GM13977 (cell line): ENCODE measurements around the gene EIF4A3.
A peak's percentile ranks its signal among the peaks of the same experiment; 100 is the strongest.

Source experiments
- DNase-seq: peaks from one replicate; pipeline ENCODE4 v3.0.0; 2012; ENCODE audit warnings: low spot score
- CTCF ChIP-seq: IDR thresholded peaks from 2 replicates; pipeline ENCODE4 v1.5.1; 2012; ENCODE audit warnings: mild to moderate bottlenecking, control low read depth; ENCODE audit not compliant: insufficient read depth; ENCODE audit errors: extremely low read depth, missing control alignments
- in situ Hi-C: fragments of 300-500 bp; cut with MboI; formaldehyde crosslinking; loops from one replicate; pipeline ENCODE4 v1.12.0; 2022; ENCODE audit warnings: low sequenced_read_pairs, low pct_unique_long_range_greater_than_20kb, mixed read lengths, inconsistent platforms; ENCODE audit not compliant: unreplicated experiment

EIF4A3 gene

GRCh38 chr17:80147035-80147822, at the start of gene EIF4A3:
Gene EIF4A3, minus strand, starts transcription at chr17:80147128. Its CDS starts 167 bp downstream, at chr17:80146961.
- peak; percentile 28 for TF ChIP-seq CTCF
- in situ Hi-C loops, result no loop called here
- peak; percentile 100 for DNase-seq

GRCh38 chr17:80196652-80197051, 49.7 kb upstream of the EIF4A3 start:
- DNase-seq, result no peak
- no peak for TF ChIP-seq CTCF
- in situ Hi-C loops, result no loop called here

GRCh38 chr17:80195671-80196529, 49.0 kb upstream of the EIF4A3 start:
- peak; percentile 64 for DNase-seq

GRCh38 chr17:80195141-80195540, 48.2 kb upstream of the EIF4A3 start:
- no peak for DNase-seq
- in situ Hi-C loops, result no loop called here

More at GRCh38 chr17:80195671-80196529, 49.0 kb upstream of the EIF4A3 start:
- peak; percentile 93 for TF ChIP-seq CTCF
- in situ Hi-C loops, result no loop called here

GRCh38 chr17:80191865-80192661, 45.1 kb upstream of the EIF4A3 start:
- no peak for TF ChIP-seq CTCF
- in situ Hi-C loops, result no loop called here
- DNase-seq, result no peak

More at GRCh38 chr17:80195141-80195540, 48.2 kb upstream of the EIF4A3 start:
- TF ChIP-seq CTCF, result no peak

- no peak for DNase-seq
- TF ChIP-seq CTCF, result no peak
- in situ Hi-C loops, result no loop called here
Observed at GRCh38 chr17:80191192-80191591, 44.3 kb upstream of the EIF4A3 start.
